Activated CD4-positive, alpha-beta T cell treated with anti-CD3 and anti-CD28 coated beads, Interleukin-2, amount 50 U/mL, for 16 hours (primary cell): Measurements from ENCODE around the gene FAM219A.

Experiments
- DNase-seq: peaks from one replicate; pipeline ENCODE4 v3.0.0-alpha.2; 2020

Gene FAM219A, protein sequence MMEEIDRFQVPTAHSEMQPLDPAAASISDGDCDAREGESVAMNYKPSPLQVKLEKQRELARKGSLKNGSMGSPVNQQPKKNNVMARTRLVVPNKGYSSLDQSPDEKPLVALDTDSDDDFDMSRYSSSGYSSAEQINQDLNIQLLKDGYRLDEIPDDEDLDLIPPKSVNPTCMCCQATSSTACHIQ

DNA sequence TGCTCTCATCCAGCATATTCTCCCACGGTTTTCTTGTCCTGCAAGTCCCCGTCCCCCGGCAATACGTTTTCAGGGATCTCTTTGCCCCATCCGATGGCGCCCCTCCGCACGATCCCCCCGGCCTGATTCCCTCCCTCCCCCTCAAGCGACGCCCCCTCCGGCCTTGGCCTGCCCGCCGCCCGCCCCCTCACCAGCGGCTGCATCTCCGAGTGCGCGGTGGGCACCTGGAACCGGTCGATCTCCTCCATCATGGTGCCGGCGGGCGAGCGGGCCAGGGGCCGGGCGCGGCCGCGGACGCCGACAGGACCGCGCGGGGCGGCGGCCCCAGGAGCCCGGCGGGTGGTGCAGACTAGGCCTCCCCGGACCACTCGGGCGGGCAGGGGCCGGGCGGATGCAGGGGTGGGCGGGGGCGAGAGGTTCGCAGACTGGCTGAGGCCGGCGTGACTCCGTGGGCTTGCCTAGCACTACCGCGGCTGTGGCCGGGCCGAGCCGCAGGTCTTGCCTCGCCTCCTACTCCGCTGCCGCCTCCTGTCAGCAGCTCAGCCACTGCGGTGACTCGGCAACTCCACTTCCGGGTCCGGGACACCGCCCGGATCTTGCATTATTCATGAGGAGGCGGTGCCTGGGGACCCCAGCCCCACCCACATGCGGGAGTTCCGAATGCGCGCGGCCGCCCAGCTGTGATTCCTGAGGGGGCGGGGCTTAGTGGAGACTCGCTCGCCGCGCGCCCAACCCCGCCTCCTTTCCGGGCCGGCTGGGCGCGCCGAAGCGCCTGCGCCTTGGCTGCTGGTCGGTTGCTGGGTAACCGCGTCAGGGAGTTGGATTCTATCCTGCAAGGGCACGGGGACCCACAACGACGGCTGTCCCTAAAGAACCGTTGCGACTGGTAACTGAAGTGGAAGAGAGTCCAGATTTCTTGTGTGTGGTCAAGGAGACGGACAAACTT is at the start of gene FAM219A, which contains the start of gene DNAI1:
FAM219A (minus strand) TSS at position 558 of the 946 bp plus-strand sequence; CDS start at position 251, 307 bp downstream.
DNAI1 (plus strand) TSS at position 793 of the 946 bp plus-strand sequence. CDS start 201 bp downstream, outside the sequence.
- peak; percentile 99 for DNase-seq

DNA sequence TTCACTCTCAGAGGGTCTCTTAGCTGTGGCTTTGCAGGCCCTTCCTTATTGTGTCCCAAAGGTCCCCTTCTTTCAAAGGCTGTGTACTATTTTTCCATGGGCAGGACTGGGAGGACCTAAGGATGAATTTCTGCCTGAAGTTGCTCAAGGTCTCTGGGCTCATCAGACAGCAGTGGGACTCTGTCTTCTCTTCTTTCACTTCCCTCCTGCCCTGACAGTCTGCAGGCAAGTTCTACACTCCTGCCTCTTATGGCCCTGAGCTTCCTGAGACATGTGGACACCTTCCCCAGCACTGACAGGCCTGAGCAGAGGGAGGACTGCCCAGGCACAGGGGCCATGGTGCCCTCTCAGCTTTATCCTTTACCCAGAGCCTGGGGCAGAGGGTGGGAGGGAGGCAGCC is 49.6 kb upstream of the FAM219A start:
- DNase-seq: no peak

DNA sequence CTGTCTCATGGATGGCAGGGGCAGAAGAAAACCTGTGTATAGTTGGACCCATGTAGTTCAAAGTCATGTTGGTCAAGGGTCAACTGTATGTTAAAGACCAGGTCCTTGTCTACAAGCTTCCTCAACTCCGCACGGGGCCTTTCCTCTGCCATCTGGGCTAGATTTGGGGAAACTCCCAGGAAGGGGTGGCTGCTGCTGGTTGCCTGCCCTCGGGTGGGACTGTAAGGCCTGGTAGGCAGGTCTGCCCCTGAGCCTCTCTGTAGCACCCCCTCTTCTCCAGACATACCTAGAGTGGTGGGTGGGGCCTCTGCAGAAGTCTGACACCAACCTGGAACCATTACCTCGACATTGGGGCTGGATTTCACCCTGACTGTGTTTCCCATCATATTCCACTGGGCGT is 49.2 kb upstream of the FAM219A start:
- DNase-seq: no peak

DNA sequence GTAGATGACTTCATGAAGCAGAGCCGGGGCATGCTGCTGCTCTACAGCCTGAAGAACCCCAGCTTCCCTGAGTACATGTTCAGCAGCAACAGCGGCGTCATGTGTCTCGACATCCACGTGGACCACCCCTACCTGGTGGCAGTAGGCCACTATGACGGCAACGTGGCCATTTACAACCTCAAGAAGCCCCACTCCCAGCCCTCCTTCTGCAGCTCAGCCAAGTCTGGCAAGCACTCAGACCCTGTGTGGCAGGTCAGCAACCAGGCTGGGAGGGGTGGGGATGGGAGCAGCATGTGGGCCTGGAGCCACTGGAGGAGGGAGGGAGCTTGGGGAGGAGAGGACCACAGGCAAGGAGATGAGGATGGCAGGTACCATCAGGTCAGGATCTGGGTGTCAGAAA is 48.3 kb upstream of the FAM219A start:
- no peak for DNase-seq

DNA sequence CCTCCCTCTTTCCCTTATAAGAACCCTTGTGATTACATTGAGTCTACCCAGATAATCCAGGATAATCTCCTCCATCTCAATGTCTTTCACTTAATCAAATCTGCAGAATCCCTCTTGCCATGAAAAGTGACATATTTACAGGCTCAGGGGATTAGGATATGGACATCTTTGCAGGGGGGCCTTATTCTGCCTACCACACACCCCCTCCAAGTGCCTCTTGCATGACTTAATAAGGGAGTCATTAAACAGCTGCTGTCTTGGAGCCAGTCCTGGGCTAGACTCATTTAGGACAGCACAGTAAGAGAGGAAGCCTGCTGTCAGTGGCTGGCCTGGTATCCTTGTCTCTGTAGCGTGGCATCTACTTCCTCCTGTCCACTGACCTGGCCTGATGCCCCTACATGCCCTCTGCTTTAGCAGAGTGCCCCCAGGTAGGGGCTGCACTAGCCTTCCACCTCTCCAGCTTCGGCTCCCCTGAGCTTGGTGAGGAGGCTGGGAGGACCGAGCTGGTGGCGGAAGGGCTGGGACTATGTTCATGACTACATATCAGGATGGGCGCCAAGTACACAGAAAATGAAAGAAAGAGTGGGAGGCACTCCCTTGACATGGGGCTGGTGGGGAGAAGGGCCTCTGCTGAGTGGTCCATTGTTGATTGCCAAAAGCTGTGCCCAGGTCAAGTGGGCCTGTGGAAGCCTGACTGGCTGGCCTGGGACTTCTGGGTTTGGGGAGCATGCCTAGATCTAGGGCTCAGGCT is 47.2 kb upstream of the FAM219A start:
- no peak for DNase-seq

DNA sequence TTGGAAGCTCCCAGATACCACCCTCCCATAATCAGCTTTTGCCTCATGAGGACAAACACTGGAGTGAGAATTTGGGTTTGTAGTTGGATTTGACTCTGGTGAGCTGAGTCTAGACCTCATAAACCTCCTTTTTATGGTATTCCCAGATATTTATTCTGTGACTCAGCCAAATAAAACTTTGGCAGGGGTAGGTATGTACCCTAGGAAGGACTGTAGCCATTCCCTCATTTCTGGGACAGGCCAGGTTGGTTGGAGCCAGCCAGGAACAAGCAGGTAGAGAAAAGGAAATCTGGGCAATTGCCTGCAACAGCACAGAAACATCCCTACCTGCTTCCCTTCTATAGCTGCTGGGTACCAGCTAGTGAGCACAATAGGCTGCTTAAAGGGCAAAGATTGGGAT is 45.0 kb upstream of the FAM219A start:
- DNase-seq: no peak

DNA sequence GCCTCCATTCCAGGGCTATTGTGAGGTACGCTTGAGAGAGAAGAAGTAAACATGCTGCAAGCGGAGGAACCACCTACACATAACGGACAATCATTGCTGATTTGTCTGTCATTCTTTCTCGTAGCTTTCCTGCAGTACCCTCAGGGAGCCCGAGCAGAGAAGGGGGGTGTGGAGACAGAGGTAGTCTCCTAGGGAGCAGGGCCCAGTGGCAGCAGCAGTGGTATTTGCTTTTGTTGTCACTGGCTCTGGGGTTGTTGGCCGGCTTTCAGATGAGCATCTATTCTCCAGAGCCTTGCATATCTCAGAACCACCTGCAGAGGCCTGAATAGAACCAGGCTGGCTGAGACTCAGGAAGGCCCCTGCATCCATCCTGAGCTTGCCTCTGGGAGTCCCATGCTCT is 44.5 kb upstream of the FAM219A start:
- DNase-seq: no peak

DNA sequence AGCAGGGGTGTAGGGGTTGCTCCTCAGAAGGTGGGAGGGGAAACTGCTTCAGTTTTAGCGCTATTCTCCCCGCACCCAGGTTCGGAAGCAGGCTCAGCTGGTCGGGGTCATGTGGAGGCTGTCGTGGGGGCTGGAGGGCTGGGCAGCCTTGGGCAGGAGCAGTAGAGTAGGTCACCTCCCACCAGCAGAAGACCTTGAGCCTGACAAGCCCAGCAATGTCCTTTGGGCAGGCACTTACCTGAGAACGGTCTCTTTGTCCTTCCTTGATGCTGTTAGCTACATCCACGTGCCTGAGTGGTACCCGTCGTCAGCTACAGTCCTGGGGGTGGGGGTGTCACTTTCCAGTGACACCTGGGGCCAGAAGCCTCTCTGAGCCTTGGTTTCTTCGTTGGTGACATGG is 44.1 kb upstream of the FAM219A start:
- no peak for DNase-seq

DNA sequence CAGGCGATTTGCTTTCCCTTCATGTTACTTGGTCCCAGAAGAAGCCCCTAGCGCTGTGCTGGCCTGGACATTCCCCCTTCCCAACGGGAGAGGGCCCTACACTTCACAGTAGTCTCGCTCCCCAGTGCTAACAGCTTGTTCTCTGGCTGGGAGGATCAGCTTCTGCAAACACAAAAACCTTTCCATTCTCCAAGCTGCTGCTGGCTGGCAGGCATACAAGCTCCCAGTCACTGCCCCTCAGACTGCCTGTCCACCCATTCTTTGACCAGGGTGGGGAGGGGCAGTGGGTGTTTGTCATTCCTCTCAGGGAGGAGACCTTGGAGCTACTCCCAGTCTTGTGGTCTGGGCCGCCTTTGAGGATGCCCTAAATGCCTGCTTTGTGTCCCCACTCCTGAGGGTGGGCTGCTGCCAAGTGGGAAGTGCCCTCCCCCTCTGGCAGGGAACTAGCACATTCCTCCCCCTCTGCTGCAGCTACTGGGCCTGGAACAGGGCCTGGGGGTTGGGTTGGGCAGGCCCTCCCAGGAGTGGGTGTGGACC is 43.6 kb upstream of the FAM219A start:
- no peak for DNase-seq

DNA sequence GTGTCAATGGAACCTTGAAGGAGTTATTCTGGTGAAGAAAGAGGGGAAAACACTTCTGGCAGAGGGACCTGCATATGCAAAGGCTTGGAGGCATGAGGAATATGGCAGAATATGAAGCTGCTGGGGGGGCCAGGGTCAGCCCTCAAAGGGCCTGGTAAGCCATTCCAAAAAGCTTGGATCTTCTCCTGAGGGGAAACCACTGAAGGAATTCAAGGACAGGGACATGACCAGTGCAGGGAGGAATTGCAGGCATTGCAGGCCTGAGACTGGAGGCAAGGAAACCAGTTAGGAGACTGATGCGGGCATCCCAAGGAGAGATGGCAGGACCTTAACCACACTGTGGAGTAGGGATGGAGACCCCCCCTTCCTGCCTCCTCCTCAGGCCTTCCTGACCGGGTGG is 43.0 kb upstream of the FAM219A start:
- no peak for DNase-seq

DNA sequence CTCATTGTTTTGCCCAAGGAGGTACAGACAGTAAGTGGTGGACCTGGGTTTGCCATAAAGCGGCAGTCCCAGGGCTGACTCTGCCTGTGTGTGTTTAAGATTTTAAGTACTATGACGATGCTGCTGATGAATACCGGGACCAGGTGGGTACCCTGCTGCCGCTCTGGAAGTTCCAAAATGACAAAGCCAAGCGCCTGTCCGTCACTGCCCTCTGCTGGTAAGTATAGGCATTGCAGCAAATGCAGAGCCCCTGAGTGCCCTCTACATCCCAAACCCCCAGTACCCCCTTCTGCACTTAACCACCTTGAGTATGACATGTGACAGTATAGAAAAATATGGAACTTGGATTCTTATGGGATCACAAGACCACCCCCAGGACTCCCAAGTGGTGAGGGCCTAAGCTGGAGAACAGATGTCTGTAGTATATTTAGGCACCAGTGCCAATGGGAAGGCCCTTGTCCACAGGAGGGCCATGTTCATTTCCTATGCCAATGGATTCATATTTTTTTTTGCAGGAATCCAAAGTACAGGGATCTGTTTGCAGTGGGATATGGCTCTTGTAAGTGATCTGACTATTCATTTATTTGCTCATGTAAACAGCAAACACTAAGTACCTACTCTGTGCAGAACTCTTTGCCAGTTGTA is 42.4 kb upstream of the FAM219A start:
- peak; percentile 85 for DNase-seq

DNA sequence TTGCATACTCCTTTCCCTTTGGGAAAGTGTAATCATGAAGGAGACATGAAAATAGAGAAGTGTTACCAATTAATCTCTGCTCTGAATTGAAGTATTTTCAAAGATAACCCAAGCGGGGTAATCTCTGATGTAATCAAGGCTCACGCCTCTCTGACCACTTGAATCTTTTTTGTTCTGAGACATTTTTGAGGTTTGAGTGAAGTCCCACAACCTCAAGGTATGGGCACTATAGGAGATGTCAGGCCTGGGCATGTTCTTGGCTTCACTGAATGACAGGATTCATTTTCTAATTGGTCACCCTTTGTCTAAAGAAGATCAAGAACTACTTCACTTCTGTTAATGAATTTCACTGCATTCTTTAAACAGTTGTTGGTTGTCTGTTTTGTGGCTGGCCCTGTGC is 40.7 kb upstream of the FAM219A start:
- no peak for DNase-seq

DNA sequence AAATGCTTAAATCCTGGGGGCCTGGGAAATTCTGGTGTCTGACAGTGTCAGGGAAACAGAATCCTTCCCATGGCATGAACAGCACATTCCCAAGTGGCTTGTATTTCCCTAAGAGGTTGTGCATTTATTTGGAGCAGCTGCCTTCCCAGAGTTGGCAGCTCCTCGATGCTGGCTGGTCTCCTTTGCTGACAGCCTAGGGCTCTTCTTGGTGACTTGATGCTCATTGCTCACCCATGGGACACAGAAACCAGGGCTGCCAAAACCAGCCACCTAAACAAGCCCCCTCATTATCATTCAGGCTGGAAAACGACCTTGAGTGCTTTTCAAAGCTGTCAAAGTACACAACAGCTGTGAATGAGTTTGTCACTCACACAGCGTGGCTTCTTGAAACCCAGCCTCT is 40.2 kb upstream of the FAM219A start:
- no peak for DNase-seq

DNA sequence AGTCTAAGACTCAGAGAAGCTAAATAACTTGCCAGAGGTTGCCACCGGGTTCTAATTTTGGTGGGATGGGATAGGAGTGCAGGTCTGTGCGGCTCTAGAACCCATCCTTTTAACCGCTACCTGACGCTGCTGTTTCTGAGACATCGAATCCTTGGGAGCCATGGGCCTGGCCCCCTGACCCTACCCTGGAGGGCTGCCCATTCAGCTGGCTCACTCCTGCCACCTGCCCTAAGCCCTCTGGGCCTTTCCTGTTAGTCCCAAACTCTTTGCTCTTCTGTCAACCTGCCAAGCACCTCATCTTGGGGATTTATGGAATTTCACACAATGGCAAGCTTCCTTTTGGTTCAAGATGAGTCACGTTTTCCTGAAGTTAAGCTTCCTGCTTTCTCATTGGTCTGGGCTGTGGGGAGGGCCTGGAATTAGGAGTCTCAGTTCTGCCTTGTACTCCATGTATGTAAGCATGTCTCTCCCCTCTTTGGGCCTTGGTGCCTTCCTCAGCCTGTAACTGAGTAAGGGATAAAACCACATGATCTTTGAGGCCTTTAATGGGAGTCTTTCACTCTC is 37.9 kb upstream of the FAM219A start:
- DNase-seq: no peak

DNA sequence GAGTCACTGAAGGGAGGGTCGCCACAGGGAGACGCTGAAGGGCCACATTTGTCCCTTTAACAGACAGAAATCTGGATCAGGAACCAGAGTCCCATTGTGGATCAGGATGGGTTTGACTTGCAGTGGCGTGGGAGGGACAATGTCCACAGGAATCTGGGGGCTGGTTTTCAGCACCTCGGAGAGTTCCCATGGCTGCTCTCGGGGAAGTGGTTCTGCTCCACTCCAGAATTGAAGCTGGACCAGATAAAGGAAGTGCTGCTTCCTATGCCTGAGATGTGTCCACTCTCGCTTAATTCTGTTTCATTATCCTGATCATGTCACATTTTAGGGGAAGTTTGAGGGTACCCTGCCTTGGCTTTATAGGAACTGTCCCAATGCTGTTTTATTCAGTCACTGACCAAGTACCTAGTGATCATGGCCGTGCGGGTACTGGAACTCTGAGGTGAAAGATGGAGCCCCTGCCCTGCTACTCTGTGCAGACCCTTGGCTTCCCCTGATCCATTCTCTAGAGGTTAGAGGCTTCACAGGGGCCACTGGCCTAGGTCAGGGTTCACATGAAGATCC is 35.7 kb upstream of the FAM219A start:
- peak; percentile 14 for DNase-seq

DNA sequence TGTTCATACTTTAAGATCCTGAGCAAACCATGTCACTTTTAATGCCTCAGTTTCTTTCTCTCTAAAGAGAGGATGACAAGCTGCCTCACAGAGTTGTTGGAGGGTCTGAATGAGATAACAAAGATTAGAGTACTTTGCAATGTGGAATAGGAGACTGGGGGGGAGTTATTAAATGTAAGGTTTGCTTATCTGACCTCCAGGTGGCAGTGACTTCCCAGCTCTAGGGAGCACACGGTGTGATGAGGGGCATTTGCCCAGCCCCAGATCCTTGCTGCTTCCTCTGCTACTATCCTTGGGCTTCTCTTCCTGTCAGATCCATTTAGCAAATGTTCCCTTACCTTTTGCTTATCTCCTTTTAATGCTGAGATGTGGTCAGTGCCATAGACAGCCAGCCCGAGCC is 33.7 kb upstream of the FAM219A start:
- DNase-seq: no peak

DNA sequence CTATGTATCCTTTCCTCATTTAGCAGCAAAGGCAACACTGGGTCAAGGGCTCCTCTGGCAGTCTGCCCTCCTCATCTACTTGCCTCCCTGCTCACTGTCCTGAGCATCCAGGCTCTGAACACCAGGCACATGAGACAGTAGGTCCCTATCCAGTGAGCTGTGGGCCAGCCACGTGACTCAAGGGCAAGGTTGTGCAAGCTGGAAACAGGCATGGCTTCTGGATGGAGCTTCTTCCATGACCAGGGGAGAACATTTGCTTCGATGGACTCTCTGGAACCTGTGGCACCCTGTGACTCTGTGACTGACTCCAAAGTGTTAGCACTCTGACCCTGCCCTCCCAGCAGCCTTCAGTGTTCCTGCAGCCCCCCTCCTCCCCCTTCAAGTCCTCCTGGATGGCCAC is 33.2 kb upstream of the FAM219A start:
- DNase-seq: no peak

DNA sequence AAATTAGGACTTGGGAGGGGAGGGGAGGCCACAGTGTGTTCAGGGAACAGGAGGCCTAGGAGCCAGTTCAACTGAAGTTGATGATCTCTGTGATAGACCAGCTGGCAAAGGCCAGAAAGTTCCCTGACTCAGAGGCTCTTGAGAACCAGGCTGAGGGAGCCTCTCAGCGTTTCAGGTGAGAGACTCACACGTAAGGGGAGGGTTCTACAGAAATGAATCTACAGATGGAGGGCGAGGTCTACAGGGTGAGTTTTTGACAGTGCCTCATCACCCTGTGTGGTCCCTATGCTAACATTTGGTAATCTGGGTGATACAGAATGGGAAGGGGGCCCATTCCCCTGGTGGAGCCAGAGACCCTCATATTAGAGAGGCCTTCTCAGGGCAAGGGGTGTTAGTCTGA is 32.4 kb upstream of the FAM219A start:
- no peak for DNase-seq

DNA sequence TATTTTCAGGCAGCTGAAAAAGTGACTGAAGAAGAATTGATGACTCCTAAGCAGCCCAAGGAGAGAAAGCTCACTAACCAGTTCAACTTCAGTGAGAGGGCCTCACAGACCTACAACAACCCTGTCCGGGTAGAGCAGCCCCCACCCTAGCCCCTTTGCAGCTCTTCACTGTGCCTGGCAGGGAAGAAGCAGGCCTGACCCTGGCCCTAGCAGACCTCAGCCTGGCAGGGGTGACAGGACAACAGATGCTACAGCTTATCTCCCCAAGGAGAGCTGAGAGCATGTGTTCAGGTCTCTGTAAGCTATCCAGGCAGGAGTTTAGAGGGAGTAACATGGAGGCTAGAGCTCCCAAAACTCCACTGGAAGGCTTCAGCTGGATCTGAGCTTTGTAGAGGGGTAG is 32.0 kb upstream of the FAM219A start:
- no peak for DNase-seq

DNA sequence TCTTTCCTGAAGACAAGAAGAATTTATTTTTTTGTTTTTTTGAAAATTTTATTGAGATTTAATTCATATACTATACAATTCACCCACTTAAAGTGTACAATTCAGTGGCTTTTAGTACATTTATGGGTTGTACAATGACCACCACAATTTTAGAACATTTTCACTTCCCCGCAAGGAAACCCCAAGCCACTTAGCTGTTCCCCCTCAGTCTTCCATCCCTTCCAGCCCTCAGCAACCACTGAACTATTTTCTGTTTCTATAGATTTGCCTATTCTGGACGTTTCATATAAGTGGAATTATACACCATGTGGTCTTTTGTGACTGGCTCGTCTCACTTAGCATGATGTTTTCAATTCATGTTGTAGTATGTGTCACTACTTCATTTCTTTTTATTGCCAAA is 28.2 kb upstream of the FAM219A start:
- DNase-seq: no peak

DNA sequence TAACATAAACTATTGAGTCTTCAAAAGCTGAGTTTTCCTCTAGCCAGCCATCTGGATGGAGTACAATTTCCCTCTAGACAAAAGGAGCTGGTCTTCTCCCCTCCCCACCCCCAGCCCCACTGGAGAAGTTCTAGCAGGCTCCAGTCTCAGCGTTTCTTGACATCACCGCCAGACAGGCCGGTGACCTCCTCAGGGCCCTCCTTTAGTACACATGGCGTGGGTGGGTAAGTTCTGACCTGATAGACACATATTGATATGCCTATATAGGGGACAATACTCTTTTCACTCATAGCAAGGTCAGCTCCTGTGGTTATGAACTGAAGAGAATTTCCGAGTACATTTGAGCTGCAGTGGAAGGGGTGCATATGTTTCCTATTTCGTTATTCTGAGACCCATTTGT is 27.5 kb upstream of the FAM219A start:
- no peak for DNase-seq

DNA sequence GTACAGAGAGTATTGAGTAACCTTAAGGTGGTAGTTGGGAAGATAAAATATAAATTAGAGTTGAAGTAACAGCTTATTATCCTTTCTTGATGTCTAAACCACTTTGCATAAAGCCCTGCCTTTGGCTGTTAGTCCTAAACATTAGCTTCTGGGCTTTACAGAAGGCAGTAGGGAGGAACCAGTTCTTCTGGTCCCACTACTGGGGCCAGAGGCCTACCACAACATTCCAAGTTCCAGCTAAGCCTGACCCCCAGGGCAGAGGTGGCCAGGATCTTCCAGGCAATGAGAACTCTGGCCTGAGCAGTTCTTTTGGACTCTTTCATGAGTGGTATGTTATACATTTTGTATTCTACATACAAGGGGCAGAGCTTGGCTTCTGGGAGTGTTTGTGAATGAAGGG is 26.3 kb upstream of the FAM219A start:
- no peak for DNase-seq
